HFF-Myc (cell line): Measurements from ENCODE around the gene KCNK16.

Source experiments
- DNase-seq: peaks from one replicate; pipeline ENCODE4 v3.0.0-alpha.2; 2011; ENCODE audit warnings: low read depth; ENCODE audit errors: extremely low read depth
- H3K4me3 ChIP-seq: replicated peaks from 2 replicates; pipeline ENCODE4 v1.5.1; 2011; ENCODE audit warnings: low read depth, mild to moderate bottlenecking, control low read depth, low read length
- TF ChIP-seq, protein P1 (sequence below): IDR thresholded peaks from 2 replicates; pipeline ENCODE4 v1.5.1; 2012; ENCODE audit warnings: mild to moderate bottlenecking, low read depth, low read length, control low read depth; ENCODE audit errors: missing control alignments

KCNK16 gene

DNA sequence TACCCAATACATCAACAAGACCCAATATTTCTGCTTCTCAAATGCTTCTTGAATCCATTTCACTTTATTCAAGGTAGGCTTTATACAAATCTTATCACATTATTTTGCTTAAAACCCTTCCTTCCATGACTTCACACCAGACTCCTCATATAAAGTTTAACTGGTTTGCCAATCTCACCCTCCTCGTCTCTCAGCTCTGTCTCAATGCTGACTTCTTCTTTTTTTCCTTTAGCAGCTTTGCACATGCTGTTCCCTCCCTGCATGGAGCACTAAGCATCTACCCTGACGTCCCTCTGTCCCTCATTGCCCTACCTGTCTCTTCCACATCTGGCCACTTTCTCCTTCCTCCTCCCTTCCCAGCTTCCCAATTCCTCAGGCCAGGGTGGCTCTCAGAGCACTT, 39.7 kb downstream of the KCNK16 start:
- DNase-seq, result no peak
- TF ChIP-seq, protein P1, sequence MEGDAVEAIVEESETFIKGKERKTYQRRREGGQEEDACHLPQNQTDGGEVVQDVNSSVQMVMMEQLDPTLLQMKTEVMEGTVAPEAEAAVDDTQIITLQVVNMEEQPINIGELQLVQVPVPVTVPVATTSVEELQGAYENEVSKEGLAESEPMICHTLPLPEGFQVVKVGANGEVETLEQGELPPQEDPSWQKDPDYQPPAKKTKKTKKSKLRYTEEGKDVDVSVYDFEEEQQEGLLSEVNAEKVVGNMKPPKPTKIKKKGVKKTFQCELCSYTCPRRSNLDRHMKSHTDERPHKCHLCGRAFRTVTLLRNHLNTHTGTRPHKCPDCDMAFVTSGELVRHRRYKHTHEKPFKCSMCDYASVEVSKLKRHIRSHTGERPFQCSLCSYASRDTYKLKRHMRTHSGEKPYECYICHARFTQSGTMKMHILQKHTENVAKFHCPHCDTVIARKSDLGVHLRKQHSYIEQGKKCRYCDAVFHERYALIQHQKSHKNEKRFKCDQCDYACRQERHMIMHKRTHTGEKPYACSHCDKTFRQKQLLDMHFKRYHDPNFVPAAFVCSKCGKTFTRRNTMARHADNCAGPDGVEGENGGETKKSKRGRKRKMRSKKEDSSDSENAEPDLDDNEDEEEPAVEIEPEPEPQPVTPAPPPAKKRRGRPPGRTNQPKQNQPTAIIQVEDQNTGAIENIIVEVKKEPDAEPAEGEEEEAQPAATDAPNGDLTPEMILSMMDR, result no peak
- no peak overlapping the region for H3K4me3 ChIP-seq

DNA sequence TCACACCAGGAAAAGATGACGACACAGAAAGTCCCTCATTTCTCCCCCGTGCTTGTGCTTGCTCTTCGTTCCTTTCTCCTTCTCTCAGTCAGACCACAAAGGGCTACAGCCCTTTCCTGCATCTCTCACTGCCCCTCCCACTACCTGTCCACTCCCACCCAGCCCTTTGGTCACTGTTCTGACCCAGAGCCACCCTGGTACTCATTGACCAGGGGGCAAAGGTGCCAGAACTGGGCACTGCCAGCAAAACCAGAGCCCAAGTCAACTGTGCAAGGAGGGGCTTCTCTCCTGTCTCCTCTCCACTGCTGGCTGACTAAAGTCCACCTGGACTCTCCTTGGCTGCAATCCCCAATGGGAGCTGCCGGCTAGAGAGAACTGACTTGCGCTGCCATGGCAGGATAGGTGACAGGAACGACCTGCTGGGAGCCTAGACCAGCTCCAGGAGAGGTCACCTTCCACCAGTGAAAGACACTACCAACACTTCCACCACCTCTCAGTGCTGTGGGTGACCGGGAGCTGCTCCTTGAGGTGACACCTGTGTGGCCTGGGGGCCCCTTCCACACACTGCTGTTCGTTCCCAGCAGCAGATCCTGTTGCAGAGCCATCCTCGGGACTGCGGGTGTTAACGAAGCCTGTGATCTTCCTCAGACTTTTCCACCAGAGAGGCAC, 41.1 kb downstream of the KCNK16 start:
- H3K4me3 ChIP-seq, result no peak overlapping the region
- DNase-seq, result no peak
- TF ChIP-seq, protein P1, result no peak

DNA sequence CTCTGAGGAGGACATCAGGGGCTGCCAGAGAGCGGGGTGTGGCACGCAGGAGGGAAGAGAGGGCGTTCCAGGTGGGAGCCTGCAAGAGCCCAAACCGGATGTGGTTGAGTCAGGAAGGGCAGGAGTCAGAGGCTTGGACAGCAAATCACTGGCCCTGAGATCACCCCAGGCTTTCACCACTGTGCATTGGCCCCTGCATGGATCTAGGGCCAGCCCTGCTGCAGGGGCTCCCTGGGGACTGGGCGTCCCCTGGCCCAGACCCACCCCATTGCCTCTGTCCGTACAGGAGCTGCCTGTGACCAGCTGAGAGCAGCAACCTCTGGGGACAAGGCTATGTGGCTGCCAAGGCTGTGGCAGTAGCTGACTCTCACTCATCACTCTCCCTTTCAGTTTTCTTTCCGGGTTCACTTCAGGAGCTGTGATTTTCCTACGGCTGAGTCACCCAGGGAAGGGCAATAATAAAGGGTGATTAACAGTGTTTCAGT, 42.2 kb downstream of the KCNK16 start:
- no peak for DNase-seq
- TF ChIP-seq, protein P1, result no peak
- no peak overlapping the region for H3K4me3 ChIP-seq

DNA sequence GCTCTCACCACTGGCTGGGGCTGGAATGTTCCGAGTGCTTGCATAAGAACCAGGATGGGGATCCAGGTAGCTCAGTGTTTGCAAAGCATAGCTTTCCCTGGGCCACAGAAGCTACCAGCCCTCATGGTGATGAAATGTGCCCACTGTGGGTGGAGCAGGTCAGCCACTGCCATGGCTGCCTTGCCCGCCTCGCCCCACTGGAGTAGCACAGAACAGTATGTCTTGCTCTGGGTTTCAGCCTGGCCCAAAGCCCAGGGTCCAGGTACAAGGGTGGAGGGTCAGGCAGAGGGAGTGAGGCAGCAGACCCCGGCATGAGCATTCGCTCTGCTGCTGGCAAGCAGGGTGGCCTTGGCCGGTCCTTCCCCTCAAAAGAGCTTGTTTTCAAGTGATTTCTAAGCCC, 43.0 kb downstream of the KCNK16 start:
- DNase-seq, result no peak
- no peak overlapping the region for H3K4me3 ChIP-seq
- TF ChIP-seq, protein P1, result no peak

DNA sequence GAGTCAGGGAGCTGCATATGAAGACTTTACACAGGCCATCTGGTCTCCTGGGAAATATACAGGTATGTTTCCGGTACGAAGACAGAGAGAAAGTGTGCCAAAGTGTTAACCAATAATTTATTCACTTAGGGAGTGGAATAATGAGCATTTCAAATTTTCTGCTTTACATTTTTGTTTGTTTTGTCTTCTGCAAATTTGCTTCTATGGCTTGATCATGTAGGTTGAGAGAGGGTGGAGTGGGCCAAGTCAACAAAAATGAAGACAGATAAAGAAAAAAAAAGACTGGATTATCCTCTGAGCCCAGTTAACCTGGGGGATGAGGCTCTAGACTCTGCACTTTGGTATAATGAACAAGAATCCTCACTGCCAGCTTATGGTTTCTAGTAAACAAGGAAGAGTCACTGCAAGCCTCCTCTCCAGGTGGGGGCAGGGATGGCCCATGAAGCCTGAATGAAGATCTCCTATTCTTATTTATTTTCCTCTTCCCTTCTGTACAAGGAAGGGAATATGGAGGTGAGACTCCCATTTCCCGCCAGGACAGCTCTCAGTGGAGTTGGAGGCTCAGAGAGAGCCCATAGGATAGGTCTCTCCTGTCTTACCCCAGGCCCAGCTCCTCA, 46.0 kb downstream of the KCNK16 start:
- TF ChIP-seq, protein P1, result no peak
- no peak overlapping the region for H3K4me3 ChIP-seq
- no peak for DNase-seq

DNA sequence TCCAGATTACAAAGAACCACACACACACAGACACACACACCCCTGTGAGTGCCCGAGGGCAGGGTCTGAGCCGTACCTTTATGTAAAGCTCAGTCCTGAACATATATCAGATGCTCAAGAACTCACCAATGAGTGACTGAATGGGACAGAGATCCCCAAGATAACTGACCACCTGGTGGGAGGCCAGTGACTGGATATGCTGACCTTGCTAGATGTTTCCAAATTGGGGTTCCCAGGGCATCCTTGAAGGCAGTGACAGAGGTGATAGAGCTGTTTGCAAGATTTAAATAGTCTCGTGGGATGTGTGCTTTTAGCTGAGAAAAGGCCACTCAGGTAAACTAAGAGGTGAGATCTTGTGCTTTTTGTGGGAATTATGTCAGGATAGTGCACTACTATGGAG, 47.6 kb downstream of the KCNK16 start:
- DNase-seq, result no peak
- no peak overlapping the region for H3K4me3 ChIP-seq
- TF ChIP-seq, protein P1, result no peak
